ENCODE results near the gene MMP24OS.
A peak's percentile ranks its signal among the peaks of the same experiment; 100 is the strongest.
"Not testable (repeated sequence)": the region's sequence is repeated elsewhere in the genome, so short reads cannot be mapped to it uniquely, and the experiment has no call there.

The MMP24OS gene
- total RNA-seq: 12.2 to 36.6 (median 24.5) reads per million in 18 experiments

- peak; percentile 93 to 95 for DNase-seq
Measured at GRCh38 chr20:35277531-35278395, at the start of gene MMP24OS. MMP24OS (minus strand) TSS chr20:35278122; CDS start chr20:35277929, 193 bp downstream.

GRCh38 chr20:35327074-35327976 lies 49.4 kb upstream of the MMP24OS start:
- peak; percentile 75 to 77 for DNase-seq

GRCh38 chr20:35326740-35327073 lies 48.8 kb upstream of the MMP24OS start:
- no peak for DNase-seq

GRCh38 chr20:35326021-35326739 lies 48.3 kb upstream of the MMP24OS start:
- DNase-seq: peak; percentile 71 to 75

GRCh38 chr20:35325401-35325800 lies 47.5 kb upstream of the MMP24OS start:
- DNase-seq: no peak

- DNase-seq: no peak
Measured at GRCh38 chr20:35320396-35321126, 42.6 kb upstream of the MMP24OS start.

- DNase-seq: no peak
Measured at GRCh38 chr20:35319871-35320197, 41.9 kb upstream of the MMP24OS start.

- no peak for DNase-seq
Measured at GRCh38 chr20:35319192-35319870, 41.4 kb upstream of the MMP24OS start.

- DNase-seq: no peak
Measured at GRCh38 chr20:35318502-35319157, 40.7 kb upstream of the MMP24OS start.

- peak; percentile 10 to 62 for DNase-seq
Measured at GRCh38 chr20:35317416-35318210, 39.7 kb upstream of the MMP24OS start.

- no peak for DNase-seq
Measured at GRCh38 chr20:35316086-35316485, 38.2 kb upstream of the MMP24OS start.

- not testable (repeated sequence) for DNase-seq
Measured at GRCh38 chr20:35315632-35316020, 37.7 kb upstream of the MMP24OS start.

GRCh38 chr20:35314816-35315631 lies 37.1 kb upstream of the MMP24OS start:
- DNase-seq: no peak

- no peak for DNase-seq
Measured at GRCh38 chr20:35312318-35312717, 34.4 kb upstream of the MMP24OS start.

- DNase-seq: no peak
Measured at GRCh38 chr20:35311822-35312221, 33.9 kb upstream of the MMP24OS start.

- DNase-seq: no peak
Measured at GRCh38 chr20:35311409-35311808, 33.5 kb upstream of the MMP24OS start.

GRCh38 chr20:35307666-35308653 lies 30.0 kb upstream of the MMP24OS start:
- no peak for DNase-seq

GRCh38 chr20:35306931-35307517 lies 29.1 kb upstream of the MMP24OS start:
- peak; percentile 43 to 62 for DNase-seq

Measured in inflammatory macrophage (primary cell).